IPS-11a (cell line): Measurements from ENCODE around the gene NHERF1.

Experiments
- H3K4me3 ChIP-seq: one replicate; pipeline ENCODE4 v1.5.1; 2013; ENCODE audit warnings: low read depth, low read length, control low read depth

NHERF1 gene

DNA sequence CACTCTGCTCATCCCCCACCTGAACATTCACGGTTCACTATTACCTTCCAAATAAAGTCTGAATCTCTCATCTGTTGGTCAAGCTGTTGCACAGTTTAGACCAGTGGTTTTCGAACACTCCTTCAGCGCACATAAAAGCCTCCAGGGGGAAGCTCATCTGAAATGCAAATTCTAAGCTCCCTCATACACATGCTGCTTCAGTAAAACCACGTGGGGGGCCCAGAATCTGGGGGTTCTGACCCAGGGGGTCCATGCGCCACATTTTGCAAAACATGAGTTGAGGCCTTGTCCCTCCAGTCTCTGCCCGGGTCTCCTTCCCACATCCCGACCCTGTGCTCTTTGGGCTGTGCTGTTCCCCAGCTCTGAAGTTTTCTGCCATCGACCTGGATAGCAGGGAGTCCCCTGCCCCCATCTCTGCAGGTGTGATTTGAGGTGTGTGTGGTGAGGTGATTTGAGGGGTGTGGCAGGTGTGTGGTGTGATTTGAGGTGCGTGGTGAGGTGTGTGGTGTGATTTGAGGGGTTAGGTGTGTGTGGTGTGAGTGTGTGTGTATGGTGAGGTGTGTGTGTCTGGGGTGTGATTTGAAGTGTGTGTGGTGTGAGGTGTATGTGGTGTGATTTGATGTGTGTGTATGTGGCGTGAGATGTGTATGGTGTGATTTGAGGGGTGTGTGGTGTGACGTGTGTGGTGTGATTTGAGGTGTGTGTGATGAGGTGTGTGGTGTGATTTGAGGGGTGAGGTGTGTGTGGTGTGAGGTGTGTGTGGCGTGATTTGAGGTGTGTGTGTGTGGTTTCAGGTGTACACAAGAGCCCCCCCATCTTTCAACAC lies 16.2 kb upstream of the NHERF1 start:
- no peak overlapping the region for H3K4me3 ChIP-seq

DNA sequence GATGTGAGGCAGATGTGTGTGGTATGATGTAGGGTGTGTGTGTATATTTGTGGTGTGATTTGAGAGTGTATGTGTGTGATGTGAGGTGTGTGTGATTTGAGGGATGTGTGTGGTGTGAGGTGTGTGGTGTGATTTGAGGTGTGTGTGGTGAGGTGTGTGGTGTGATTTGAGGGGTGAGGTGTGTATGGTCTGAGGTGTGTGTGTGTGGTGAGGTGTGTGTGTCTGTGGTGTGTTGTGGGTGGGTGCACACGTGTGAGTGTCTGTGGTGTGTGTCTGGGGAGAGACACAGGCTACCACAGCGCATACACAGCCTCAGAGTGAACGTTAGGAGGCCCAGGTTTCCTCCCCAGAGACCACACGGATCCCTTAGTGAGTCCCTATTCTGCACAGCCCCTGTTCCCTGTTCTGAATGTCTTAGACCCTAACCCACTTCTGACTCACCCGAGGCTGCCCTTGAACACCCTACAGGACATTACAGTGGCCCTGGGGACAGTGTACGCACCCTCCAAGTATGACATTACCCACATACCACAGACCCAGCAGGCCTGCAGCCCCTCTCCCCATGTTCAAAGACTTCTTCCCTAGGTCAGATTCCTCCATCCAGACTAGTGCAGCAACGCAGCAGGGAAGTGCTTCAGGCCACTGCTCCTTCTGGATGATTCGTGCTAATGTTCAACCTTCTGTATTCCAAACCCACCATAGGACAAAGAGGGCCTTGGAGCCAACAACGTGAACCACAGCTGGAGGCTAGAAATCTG lies 14.9 kb upstream of the NHERF1 start:
- H3K4me3 ChIP-seq, result no peak overlapping the region

GRCh38 chr17:74734256-74734655 lies 14.2 kb upstream of the NHERF1 start:
- no peak overlapping the region for H3K4me3 ChIP-seq

DNA sequence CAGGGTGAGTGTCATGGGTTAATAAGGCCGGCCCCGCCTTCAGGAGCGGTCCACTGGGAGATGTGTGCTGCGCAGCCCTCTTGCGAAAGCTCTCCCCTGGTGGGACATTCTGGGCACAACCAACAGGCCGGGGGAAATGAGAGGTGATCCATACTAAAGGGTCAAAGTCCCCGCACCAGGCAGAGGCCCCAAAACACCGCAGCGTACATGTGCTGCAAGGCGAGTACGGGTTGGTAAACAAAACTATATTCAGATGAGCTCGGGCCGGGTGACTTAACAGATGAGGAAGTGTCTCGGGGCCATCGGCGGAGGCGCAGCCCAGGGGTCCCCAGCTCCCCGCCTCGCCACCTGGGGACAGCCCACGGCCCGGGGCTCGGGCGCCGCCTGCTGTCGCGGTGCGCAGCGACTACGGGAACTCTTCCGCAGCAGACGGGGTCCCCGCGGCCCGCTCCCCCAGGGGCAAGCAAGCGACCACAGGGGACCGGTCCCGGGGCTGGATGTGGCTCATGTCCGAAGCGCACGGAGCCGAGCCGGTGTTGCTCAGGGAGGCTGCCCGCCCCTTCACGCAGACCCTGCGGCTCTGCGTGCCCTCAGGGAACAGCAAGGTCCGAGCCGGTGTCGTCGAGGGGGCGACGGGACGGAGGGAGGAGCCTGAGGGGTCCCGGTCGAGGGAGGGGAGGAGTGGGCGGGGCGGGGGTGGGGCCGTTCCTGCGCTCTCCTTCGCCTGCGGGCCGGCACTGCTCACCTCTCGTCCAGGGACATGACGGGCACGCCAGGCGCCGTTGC lies 11.7 kb upstream of the NHERF1 start, which contains the start of gene RAB37:
TSS of gene RAB37 (plus strand) at position 744 of the 786 bp plus-strand sequence. CDS start at position 761, 17 bp downstream.
- H3K4me3 ChIP-seq, result peak within 1 kb of the TSS; percentile 75

GRCh38 chr17:74737299-74738050 lies 11.0 kb upstream of the NHERF1 start:
- H3K4me3 ChIP-seq, result peak overlapping the region; percentile 75

DNA sequence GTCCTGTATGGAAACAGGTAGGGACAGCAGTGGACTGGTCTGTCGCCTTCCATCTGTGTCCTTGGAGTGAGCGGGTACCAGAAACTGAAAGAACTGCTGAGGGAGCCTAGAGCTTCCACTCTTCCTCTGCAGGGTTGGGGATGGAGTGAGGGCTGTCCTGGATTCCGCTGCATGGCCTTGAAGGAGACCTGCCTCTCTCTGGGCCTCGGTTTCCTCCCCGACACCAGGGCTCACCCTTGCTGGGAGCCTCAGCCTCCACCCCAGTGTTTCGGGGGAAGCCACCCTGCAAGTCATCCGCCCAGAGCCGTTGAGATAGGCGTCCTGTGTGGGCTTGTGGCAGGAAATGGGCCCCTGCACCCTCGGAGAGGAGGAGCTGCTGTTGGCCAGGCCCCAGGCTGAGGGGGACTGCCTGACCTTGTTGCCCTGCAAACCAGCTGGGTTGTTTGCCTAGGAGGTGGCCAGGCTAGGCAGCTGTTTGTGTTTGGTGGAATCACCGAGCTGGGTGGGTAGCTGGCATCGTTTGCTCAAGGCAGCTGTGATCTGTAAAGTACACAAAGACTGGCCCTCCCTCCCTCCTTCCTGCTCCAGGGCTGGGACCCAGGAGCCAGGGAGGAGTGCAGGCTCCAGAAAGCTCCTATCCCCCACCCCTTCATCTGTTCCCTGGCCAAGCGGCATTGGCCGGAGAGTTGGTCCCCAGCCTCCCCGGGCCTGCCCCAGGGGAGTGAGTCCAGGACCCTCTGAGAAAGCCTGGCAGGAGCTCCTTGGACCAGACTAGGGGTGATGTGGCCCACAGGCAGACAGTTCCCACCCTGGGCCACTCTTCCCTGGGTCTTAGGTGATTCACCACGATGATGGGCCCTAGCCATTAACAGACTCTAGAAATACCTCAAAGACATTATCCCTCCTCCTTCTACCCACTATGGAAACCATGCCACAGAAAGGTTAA lies 10.1 kb upstream of the NHERF1 start:
- peak overlapping the region; percentile 75 for H3K4me3 ChIP-seq

GRCh38 chr17:74739227-74739831 lies 9.1 kb upstream of the NHERF1 start:
- H3K4me3 ChIP-seq, result no peak overlapping the region

DNA sequence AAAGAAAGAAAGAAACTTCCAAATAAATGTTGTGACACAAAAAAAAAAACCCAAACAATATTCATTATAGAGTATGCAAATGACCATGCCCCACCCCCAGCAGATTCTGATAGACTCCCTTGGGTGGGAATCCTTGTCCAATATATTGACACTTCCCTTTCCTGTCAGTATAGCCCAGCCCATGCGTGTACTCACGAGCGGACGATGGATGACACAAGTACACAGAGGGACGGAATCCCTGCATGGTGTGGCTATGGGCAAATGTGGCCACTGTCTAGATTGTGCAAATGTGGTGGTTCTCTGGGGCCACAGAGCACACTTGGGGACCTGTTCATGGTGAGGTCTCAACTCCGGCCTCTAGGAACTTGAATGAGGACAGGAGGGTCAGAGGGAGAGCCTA lies 8.3 kb upstream of the NHERF1 start:
- no peak overlapping the region for H3K4me3 ChIP-seq

DNA sequence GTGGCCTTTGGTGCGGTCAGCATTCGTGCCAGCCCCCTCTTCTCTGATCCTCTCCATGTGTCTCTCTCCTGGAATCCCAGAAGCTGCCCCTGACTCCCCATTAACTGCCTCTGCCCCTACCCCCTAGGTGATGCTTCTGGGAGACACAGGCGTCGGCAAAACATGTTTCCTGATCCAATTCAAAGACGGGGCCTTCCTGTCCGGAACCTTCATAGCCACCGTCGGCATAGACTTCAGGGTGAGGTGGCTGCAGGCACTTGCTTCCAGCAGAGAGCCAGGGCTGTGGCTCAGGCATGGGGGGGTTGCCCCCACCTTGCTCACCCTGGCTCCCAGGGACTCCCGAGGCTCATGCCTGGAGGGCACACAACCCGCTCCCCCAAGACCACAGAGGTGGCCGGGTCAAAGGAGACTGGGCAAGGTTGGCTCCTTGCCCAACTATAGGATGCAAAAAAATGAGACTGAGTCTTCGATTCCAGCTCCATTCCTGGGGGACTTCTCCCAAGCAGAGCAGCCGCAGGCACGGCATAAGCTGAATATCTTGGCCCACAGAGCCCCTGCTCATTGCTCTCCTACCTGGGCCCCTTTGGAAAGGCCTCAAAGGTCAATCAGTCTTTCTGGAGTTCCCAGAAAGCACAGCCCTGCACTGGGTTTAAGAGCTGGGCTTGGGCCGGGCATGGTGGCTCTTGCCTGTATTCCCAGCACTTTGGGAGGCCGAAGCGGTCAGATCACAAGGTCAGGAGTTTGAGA lies 7.6 kb upstream of the NHERF1 start:
- no peak overlapping the region for H3K4me3 ChIP-seq

- no peak overlapping the region for H3K4me3 ChIP-seq
Observed at GRCh38 chr17:74742153-74742515, 6.3 kb upstream of the NHERF1 start.

GRCh38 chr17:74742978-74743545 lies 5.4 kb upstream of the NHERF1 start:
- no peak overlapping the region for H3K4me3 ChIP-seq

- no peak overlapping the region for H3K4me3 ChIP-seq
Observed at GRCh38 chr17:74743755-74744154, 4.7 kb upstream of the NHERF1 start.

GRCh38 chr17:74744349-74744713 lies 4.1 kb upstream of the NHERF1 start:
- H3K4me3 ChIP-seq, result no peak overlapping the region

DNA sequence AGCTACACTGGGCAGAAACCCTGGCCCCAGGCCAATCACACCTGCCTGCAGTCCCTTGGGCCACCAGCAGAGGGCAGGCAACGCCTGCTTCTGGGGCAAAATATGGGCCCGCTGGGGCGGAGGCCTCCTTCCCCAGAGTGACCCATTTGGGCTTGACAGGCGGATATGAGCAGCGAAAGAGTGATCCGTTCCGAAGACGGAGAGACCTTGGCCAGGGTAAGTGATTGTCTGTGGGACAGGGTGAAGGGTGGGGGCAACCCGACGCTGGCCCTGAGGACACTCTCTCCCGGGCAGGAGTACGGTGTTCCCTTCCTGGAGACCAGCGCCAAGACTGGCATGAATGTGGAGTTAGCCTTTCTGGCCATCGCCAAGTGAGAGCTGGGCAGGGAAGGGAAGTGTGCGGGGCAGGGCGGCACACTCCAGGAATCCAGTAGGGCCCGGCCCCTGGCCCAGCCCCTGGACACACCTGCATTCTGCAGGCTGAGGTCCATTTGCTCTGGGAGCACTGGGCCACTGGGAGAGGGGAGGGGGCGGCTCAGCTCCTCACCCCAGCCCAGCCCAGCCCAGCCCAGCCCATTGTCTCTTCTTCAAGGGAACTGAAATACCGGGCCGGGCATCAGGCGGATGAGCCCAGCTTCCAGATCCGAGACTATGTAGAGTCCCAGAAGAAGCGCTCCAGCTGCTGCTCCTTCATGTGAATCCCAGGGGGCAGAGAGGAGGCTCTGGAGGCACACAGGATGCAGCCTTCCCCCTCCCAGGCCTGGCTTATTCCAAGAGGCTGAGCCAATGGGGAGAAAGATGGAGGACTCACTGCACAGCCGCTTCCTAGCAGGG lies 3.5 kb upstream of the NHERF1 start:
- peak overlapping the region; percentile 10 for H3K4me3 ChIP-seq

GRCh38 chr17:74745548-74746177 lies 2.8 kb upstream of the NHERF1 start:
- no peak overlapping the region for H3K4me3 ChIP-seq

DNA sequence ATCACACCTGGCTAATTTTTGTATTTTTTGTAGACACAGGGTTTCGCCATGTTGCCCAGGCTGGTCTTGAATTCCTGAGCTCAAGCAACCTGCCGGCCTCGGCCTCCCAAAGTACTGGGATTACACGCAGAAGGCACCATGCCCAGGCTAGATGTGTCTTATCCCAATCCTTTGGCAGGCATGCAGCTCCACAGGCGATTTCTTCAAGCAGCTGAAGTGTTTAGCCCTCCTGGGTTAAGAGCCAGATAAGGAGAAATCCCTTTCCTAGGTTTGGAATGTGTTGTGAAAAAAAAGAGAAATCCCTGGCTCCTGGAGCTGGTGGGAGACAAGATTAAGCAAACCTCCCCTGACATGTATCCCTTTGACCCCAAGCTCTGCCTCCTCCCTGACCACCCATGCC lies 2.1 kb upstream of the NHERF1 start:
- H3K4me3 ChIP-seq, result no peak overlapping the region

DNA sequence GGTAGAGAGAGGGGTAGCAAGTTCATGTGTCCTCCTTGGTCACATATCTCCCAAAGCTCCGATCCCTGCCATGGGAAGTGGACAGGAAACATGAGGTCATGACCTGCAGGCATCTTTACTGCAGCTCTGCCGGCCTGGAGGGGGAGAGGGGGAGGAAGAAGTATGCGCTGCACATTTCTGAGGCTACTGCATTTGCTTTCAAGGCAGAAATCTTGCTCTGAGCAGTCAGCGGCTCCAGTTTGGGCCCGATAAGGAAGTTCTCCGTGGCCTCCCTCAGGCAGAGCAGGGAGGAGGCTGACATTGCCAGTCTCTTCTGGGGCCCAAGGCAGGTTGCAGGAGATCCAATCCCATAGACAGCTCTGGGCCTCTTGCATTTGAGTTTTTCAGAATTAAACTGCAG lies 1.5 kb upstream of the NHERF1 start:
- H3K4me3 ChIP-seq, result no peak overlapping the region
